8988T (cell line): ENCODE results near the gene TTLL3.

Experiments used
- DNase-seq: peaks from one replicate; pipeline ENCODE4 v3.0.0; 2011

TTLL3 gene

DNA sequence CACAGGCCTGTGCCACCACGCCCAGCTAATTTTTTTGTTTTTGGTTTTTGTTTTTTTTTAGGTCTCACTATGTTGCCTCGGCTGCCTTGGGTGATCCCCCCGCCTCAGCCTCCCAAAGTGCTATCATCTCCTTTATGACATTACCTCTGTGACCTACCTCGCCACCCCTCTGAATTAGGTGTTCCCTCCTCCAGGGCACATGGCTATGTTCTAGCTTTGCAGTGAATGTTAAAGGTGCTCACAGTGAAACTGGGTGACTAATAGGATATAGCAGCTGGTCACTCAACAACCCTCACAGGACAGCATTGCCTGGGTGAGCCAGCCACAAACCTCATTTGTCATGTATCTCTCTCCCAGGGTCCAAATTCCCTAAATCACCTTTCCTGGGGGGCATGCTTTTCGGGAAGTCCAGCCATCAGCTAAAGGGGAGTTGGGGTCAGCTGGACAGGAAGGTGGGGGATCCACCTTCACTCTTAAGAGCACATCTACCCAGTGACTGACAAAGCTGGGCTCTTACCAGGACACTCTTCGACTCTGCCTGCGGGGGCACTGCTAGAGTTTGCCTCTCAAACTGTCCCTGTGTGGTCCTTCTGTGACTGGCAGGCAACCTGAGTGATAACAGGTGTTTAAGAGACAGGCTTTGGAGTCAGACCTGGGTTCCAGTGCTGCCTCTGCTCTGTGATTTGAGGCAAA is 1.6 kb upstream of the TTLL3 start:
- no peak for DNase-seq

DNA sequence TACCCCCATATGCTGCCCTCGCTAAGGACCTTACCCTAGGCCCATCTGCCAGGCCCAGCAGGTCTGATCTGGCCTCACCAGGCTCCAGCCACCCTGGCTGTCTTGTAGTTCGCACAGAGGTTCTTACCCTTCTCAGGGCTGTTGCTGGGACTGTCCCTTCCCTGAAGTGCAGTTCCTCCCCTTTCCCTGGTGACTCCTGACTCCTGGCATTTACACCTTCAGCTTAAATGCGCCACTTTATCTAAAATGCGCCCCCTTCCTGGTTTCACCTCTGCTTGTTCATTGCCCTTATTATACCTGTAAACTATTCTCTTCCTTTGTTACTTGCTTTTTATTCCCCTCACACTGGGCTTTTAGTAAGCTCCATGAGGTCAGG is 835 bp upstream of the TTLL3 start:
- DNase-seq = no peak

DNA sequence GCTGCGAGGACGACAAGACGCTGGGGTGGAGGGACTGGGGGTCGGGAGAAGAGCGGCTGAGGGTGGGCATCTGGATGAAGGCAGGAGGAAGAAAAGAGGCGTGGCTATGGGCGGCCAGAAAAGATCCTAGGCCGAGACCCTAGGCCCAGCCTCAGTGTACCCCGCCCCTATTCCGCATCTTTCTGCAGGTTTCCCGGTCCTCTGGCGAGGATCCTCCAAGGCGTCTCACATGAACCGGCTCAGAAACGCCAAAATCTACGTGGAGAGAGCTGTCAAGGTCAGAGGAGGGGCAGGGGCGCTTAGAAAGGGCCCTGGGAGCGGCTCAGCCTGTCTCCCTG is 340 bp downstream of the TTLL3 start:
- DNase-seq = no peak

GRCh38 chr3:9810846-9811245 is 784 bp downstream of the TTLL3 start:
- no peak for DNase-seq

DNA sequence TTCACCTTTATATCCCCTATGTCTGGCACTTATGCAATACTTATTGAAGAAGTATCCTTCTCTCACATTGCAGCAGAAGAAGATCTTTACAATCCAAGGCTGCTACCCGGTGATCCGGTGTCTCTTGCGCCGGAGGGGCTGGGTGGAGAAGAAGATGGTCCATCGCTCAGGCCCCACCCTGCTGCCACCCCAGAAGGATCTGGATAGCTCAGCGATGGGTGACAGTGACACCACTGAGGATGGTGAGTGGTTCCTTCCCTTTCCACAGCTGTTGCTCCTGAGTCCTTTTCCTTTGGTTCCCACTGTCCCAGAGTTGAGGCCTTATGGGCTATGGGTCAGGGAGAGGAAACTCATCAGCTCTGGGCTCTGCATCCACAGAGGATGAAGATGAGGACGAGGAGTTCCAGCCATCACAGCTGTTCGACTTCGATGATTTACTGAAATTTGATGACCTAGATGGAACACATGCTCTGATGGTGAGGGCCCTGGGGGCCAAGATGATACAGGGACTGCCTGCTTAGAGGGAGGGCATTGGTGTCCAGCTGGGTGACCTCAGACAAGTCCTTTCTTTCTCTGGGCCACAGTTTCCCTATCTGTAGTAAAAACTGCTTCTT is 2.9 kb downstream of the TTLL3 start:
- no peak for DNase-seq

- no peak for DNase-seq
Measured at GRCh38 chr3:9815986-9816385, 5.9 kb downstream of the TTLL3 start.

- no peak for DNase-seq
Measured at GRCh38 chr3:9817436-9817835, 7.4 kb downstream of the TTLL3 start.

- no peak for DNase-seq
Measured at GRCh38 chr3:9818666-9819335, 8.7 kb downstream of the TTLL3 start.

- no peak for DNase-seq
Measured at GRCh38 chr3:9820543-9820942, 10.5 kb downstream of the TTLL3 start.

GRCh38 chr3:9820946-9821345 is 10.9 kb downstream of the TTLL3 start:
- DNase-seq = no peak

GRCh38 chr3:9825451-9826040 is 15.5 kb downstream of the TTLL3 start:
- no peak for DNase-seq

DNA sequence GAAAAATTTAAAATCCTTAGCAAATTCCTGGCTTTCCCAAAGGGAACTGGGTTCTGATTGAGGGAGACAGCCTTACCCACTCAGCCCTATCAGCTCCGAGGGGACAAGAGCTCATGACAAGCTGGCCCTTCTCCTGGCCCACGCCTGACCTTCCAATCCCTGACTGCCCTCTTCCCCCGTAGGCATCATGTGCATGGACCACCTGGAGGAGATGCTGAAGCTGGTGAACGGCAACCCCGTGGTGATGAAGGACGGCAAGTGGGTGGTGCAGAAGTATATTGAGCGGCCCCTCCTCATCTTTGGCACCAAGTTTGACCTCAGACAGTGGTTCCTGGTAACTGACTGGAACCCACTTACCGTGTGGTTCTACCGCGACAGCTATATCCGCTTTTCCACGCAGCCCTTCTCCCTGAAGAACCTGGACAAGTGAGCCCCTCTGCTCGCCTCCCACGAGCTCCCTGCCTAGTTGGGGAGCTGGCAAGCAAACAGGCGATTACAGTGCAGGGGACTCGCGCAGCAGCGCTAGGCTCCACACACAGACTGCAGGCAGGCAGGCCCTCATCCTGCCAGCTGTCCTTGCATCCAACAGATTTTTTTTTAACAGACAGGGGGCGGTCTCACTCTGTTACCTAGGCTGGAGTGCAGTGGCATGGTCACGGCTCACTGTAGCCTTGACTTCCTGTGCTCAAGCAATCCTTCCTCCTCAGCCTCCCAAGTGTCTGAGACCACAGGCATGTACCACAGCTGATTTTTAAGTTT is 16.9 kb downstream of the TTLL3 start:
- DNase-seq = peak; percentile 63

DNA sequence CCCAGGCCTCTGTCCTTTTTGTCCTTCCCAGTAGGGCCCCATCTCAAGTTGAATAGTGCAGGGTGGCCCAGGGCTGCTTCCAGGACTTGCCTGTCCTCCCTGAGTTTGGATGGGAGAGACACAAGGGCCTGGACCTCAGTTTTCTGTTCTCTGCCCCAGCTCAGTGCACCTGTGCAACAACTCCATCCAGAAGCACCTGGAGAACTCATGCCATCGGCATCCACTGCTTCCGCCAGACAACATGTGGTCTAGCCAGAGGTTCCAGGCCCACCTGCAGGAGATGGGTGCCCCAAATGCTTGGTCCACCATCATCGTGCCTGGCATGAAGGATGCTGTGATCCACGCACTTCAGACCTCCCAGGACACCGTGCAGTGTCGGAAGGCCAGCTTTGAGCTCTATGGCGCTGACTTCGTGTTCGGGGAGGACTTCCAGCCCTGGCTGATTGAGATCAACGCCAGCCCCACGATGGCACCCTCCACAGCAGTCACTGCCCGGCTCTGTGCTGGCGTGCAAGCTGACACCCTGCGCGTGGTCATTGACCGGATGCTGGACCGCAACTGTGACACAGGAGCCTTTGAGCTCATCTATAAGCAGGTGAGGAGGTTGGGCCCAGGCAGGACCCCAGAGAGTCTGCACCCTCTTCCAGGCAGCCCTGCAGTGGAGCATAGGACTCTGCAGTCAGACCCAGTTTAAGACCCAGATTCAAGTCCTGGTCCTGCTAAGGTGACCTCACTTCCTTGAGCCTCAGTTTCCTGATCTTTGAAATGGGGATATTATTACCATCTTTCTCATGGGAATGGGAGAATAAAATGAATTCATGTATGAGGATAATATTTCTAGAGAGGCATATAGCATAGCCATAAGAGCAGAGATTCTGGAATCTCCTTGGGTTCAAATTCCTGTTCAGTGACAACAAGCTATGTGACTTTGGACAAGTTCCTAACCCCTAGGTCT is 19.0 kb downstream of the TTLL3 start:
- no peak for DNase-seq

DNA sequence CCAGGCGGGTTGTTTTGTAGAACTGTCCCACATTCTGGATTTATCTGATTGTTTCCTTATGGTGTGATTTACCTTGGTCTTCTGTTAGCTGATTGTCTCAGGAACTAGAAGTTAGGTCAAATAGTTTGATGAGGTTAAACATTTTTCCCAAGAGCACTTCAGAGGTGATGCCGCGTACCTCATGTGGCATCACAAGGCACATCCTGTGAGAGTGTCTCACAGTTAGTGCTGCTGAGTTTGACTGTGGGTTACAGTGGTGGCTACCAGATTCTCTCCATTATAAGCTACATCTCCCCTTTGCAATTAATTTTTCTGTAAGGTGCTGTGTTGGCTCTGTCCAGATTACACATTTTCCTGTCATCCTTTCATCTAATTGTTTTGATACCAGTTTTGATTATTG is 21.2 kb downstream of the TTLL3 start:
- DNase-seq = no peak

GRCh38 chr3:9833078-9833477 is 23.0 kb downstream of the TTLL3 start:
- no peak for DNase-seq

- no peak for DNase-seq
Measured at GRCh38 chr3:9834520-9835380, 24.7 kb downstream of the TTLL3 start.

DNA sequence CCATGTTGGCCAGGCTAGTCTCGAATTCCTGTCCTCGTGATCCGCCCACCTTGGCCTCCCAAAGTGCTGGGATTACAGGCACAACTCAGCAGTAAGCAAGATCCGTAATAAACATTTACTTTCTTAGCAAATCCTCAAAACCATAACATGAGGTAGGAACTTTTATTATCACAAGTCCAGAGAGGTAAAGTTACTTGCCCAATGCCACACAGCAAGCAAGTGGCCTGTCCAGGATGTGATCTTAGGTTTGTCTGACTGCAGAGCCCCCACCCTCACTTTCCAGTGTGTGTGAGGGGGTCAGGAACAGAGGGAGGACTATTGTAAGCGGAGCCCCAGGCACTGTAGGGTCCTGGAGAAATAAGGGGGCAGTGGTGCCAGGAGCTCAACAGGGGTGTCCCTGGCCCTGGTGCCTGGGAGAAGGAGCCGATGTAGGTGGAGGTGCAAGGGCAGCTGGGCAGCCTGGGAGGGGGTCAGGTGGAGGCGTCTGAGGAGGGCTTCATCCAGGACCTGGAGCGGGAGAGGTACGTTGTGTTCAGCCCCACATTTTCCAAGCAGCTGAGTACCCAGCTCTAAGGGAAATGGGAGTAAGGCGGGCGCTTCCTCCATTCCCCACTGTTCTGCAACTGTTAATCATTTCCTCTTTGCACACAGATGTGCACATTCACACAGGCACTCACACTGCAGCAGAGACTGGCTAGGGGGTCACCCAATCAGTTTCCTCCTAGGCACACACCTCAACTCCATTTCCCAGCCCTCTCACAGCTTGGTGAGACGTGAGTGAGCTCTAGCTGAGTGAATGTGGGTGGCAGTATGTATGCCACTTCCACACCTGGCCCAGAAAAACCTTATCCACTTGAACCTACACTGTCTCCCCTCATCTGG is 27.9 kb downstream of the TTLL3 start:
- no peak for DNase-seq

- DNase-seq = no peak
Measured at GRCh38 chr3:9838856-9839255, 28.8 kb downstream of the TTLL3 start.

GRCh38 chr3:9841015-9841414 is 31.0 kb downstream of the TTLL3 start:
- no peak for DNase-seq
